Type B pancreatic cell (in vitro differentiated cells): ENCODE data around the gene GABRB1. TPM values are rescaled to one million over a fixed set of nuclear protein-coding genes. Genes with fewer than 3 reads are reported as not detected.

ENCODE experiments used
- DNase-seq: peaks from one replicate; pipeline ENCODE4 v3.0.0; 2021; ENCODE audit warnings: mixed read lengths; ENCODE audit not compliant: unreplicated experiment; ENCODE audit errors: extremely low spot score
- H3K27ac Mint-ChIP-seq: 2 replicates; pipeline ENCODE4 v1.8.0; 2021; ENCODE audit warnings: mild to moderate bottlenecking, mixed read lengths
- H3K27me3 Mint-ChIP-seq: 2 replicates; pipeline ENCODE4 v1.8.0; 2021; ENCODE audit warnings: mixed read lengths
- H3K36me3 Mint-ChIP-seq: 2 replicates; pipeline ENCODE4 v1.8.0; 2021; ENCODE audit warnings: mixed read lengths
- H3K4me1 Mint-ChIP-seq: one replicate; pipeline ENCODE4 v1.8.0; 2021; ENCODE audit warnings: mixed read lengths; ENCODE audit not compliant: unreplicated experiment
- H3K4me3 Mint-ChIP-seq: 2 replicates; pipeline ENCODE4 v1.8.0; 2021; ENCODE audit warnings: mild to moderate bottlenecking, mixed read lengths
- H3K9me3 Mint-ChIP-seq: 2 replicates; pipeline ENCODE4 v1.8.0; 2021; ENCODE audit warnings: mixed read lengths
- total RNA-seq: library from RNA; stranded (reverse); gene quantifications from 2 replicates; pipeline ENCODE4 v1.2.1, GENCODE V29; 2021; ENCODE audit warnings: low replicate concordance
- TF ChIP-seq, protein P1 (sequence below): fragments of 200-600 bp; sonication (generic); conservative IDR thresholded peaks from 2 replicates; pipeline ENCODE4 v1.5.0; 2021; ENCODE audit warnings: antibody characterized with exemption, mild to moderate bottlenecking

The GABRB1 gene
- total RNA-seq, 1 donor from 2014 or later, result 1.1 TPM

DNA sequence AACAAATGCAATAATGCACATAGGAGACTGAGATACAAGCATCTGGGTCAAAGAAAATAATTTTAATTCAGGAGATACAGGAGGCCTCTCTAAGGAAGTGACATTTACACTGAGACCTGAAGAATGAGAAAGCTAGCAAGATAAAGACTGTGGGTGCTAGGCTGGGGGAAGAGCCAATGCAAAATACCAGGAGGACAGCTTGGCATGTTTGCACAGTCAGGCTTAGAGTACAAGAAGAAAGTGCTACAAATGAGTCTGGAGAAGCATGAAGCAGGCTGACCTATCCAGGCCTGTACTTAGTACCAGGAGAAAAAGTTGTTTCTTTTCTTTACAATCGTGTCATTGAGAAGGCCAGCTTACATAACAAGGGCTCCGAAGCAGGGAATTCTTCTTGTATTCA lies 56.9 kb downstream of the GABRB1 start:
- TF ChIP-seq, protein P1, sequence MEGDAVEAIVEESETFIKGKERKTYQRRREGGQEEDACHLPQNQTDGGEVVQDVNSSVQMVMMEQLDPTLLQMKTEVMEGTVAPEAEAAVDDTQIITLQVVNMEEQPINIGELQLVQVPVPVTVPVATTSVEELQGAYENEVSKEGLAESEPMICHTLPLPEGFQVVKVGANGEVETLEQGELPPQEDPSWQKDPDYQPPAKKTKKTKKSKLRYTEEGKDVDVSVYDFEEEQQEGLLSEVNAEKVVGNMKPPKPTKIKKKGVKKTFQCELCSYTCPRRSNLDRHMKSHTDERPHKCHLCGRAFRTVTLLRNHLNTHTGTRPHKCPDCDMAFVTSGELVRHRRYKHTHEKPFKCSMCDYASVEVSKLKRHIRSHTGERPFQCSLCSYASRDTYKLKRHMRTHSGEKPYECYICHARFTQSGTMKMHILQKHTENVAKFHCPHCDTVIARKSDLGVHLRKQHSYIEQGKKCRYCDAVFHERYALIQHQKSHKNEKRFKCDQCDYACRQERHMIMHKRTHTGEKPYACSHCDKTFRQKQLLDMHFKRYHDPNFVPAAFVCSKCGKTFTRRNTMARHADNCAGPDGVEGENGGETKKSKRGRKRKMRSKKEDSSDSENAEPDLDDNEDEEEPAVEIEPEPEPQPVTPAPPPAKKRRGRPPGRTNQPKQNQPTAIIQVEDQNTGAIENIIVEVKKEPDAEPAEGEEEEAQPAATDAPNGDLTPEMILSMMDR, result no peak

DNA sequence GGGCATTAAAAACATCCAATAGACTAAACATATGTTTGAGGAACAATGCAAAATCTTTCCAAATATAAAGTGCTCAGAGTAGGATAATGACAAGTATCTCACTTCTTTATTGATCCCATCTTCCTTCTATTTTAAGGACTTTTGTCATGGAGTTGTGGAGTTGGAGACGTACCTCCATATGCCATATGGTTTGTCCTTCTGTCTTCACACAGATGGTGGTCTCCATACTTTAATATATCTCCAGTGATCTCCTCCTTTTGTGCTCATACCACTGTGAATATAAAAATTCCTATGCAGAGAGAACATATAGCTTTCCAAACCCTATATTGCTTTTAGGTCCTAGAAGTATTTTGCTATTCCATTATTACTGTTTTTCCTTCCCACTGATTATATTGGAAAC lies 64.5 kb downstream of the GABRB1 start:
- H3K27ac Mint-ChIP-seq, result no peak overlapping the region
- TF ChIP-seq, protein P1, result no peak
- H3K36me3 Mint-ChIP-seq, result no peaks in the 10 kb centered on the region
- H3K9me3 Mint-ChIP-seq, result no peaks in the 10 kb centered on the region
- H3K4me3 Mint-ChIP-seq, result no peak overlapping the region
- H3K27me3 Mint-ChIP-seq, result no peaks in the 10 kb centered on the region
- no peak for DNase-seq
- H3K4me1 Mint-ChIP-seq, result no peaks in the 10 kb centered on the region

More for the DNA sequence above, 56.9 kb downstream of the GABRB1 start:
- no peaks in the 10 kb centered on the region for H3K9me3 Mint-ChIP-seq
- H3K4me1 Mint-ChIP-seq, result peaks cover 5% of the 10 kb centered on the region
- H3K4me3 Mint-ChIP-seq, result no peak overlapping the region
- no peak for DNase-seq
- no peaks in the 10 kb centered on the region for H3K36me3 Mint-ChIP-seq
- no peaks in the 10 kb centered on the region for H3K27me3 Mint-ChIP-seq
- no peak overlapping the region for H3K27ac Mint-ChIP-seq

DNA sequence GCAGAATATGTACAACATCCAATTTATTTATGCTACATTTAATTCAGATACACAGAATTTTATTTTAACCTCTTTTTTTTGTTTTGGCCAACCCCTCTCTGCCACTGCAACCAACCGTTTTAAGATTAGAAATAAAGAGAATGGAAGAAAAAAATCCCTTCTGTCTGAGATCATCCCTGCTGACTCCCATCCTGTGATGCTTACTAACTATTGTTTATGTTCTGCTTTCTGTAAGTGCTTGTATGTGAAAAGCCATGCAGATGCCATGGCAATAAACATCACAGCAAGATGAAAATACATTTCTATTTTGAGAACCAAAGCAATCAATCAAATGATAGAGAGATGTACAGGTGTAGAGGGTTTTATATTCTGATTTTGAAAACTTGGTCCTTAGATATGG lies 70.1 kb downstream of the GABRB1 start:
- DNase-seq, result no peak
- Mint-ChIP-seq H3K36me3 (no peaks in the 10 kb centered on the region), H3K27me3 (peaks cover 3% of the 10 kb centered on the region), H3K27ac (no peak overlapping the region), H3K4me3 (no peak overlapping the region), H3K4me1 (no peaks in the 10 kb centered on the region), H3K9me3 (no peaks in the 10 kb centered on the region)
- TF ChIP-seq, protein P1, result no peak

DNA sequence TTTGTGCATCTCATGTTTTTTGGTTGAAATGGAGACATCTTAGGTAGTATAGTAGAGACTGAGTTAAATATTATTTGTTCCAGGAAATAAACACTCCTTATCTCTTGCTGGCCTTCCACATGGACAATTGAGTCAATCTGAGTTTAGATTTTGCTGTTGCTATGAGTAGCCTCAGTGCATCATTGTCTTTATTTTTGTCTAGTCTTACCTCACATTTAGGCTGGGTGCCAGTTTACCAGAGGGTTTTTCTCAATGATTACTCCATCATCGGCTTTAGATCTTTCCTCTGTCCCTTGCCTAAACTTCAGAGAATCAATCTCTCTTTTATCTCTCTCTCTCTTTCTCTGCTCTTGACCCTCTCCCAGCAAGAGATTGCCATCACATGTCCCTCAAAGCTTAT lies 73.6 kb downstream of the GABRB1 start:
- H3K36me3 Mint-ChIP-seq, result no peaks in the 10 kb centered on the region
- no peak overlapping the region for H3K4me3 Mint-ChIP-seq
- peaks cover 3% of the 10 kb centered on the region for H3K27me3 Mint-ChIP-seq
- H3K27ac Mint-ChIP-seq, result no peak overlapping the region
- TF ChIP-seq, protein P1, result no peak
- DNase-seq, result no peak
- H3K4me1 Mint-ChIP-seq, result no peaks in the 10 kb centered on the region
- no peaks in the 10 kb centered on the region for H3K9me3 Mint-ChIP-seq

DNA sequence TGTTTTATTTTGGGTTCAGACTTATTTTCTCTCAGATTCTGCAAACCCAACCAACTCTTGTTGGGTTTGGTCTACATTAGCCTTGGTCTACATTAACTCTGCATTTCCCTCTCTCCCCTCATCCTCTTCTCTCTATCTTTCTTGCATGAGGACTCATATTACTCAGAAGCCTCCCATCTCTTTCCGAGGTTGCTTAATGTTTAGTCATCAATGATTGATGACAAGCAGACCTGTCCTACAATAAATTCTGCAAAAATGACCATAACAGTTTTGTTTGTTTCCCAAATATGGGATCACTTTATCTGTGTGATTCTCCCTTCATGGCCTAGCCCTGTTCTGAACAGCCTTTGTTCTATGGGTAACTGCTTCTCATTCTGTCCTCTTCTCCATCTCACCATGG lies 75.2 kb downstream of the GABRB1 start:
- Mint-ChIP-seq H3K27ac (no peak overlapping the region), H3K4me1 (no peaks in the 10 kb centered on the region), H3K4me3 (no peak overlapping the region), H3K9me3 (no peaks in the 10 kb centered on the region), H3K36me3 (no peaks in the 10 kb centered on the region), H3K27me3 (peaks cover 3% of the 10 kb centered on the region)
- TF ChIP-seq, protein P1, result no peak
- DNase-seq, result no peak

DNA sequence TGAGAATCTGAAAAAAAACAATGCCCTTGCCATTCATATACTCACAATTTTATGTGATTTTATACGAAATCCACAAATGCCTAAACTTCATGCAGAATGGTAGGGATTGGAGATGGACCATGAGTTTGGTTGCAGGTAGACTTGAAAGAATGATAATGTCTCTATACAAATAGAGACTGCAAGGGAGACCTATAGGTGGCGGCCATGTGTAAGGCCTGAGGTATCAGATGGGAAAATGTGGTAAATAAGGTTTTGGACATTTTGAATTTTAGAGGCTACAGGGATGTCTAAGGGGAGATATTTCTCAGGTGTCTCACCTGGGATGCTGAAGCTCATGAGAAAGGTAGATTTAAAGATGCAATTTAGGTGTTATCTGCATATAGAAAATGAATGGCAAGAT lies 78.0 kb downstream of the GABRB1 start:
- DNase-seq, result no peak
- Mint-ChIP-seq H3K27me3 (peaks cover 3% of the 10 kb centered on the region), H3K9me3 (no peaks in the 10 kb centered on the region), H3K36me3 (no peaks in the 10 kb centered on the region), H3K4me1 (no peaks in the 10 kb centered on the region), H3K4me3 (no peak overlapping the region), H3K27ac (no peak overlapping the region)
- TF ChIP-seq, protein P1, result no peak
